HG02884 (cell line): ENCODE measurements around the gene BCAS1.

Source experiments
- ATAC-seq: cut with Tn5 transposase; IDR thresholded peaks from one replicate; pipeline ENCODE4 v1.9.1; 2021; ENCODE audit warnings: mild to moderate bottlenecking, moderate library complexity; ENCODE audit not compliant: unreplicated experiment

The BCAS1 gene

DNA sequence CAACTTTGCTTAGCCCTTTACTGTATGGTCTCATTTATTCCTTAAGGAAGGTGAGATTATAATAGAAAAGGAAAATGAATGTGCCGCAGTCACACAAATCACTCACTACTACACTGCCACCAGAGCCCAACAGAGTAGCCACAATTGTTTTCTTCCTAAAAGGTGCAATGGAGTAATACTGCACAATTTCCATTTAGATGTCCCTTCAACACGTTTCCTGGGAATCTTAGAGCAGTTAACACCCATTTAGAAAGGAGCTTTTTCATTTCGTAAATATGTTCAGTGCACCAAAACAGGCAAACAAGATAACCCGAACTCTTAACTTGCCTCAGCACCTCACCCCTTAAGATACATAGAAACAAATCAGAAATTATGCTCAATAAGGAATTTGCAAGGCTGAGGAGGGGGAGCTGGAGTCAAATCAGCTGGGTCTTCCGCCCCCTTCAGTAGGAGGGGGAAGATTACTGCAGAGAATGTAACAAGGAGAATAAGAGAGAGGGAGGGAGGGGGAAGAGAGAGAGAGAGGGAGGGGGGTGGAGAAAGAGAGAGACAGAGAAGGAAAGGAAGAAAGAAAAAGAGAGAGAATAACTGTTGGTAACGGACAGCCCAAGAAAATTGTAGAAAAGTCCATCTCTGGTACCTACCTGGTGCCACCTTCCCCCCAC is 155.5 kb downstream of the BCAS1 start:
- no peak for ATAC-seq

GRCh38 chr20:53914091-53914780 is 156.2 kb downstream of the BCAS1 start:
- no peak for ATAC-seq

- ATAC-seq = no peak
These were observed 159.1 kb downstream of the BCAS1 start for GRCh38 chr20:53911301-53911700.

GRCh38 chr20:53910351-53911002 is 159.9 kb downstream of the BCAS1 start:
- ATAC-seq = no peak

- ATAC-seq = no peak
These were observed 162.2 kb downstream of the BCAS1 start for GRCh38 chr20:53907968-53908751.

GRCh38 chr20:53905820-53906191 is 164.6 kb downstream of the BCAS1 start:
- ATAC-seq = no peak

GRCh38 chr20:53905019-53905819 is 165.2 kb downstream of the BCAS1 start:
- ATAC-seq = no peak

DNA sequence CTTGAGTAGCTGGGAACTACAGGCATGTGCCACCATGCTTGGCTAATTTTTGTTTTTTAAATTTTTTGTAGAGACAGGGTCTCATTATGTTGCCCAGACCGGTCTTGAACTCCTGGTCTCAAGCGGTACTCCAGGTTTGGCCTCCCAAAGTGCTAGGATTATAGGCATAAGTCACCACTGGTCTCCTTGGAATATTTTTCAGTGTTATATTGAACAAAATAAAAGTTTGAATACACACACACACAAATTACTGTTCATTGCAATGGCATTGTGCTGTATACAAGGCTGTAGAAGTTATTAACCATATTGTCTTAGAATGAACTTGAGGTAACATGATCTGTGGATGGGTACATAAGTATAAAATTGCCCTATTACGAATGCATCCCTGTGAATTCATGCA is 166.1 kb downstream of the BCAS1 start:
- no peak for ATAC-seq

DNA sequence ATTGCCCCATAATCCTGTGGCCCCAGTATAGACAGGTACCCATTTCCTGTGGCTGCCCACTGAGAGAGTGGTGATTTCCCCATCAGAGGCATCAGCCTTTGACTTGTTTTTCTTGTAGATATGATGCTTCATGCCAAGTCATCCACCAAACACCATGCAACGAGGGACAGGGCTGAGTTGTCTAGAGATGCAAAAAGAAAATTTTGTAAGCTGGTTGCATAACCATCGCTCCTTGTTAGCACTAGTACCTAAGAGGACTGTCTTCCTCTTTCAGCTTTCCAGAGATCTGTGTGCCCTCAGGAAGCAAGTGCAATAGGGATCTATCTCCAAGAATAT is 166.8 kb downstream of the BCAS1 start:
- ATAC-seq = no peak

DNA sequence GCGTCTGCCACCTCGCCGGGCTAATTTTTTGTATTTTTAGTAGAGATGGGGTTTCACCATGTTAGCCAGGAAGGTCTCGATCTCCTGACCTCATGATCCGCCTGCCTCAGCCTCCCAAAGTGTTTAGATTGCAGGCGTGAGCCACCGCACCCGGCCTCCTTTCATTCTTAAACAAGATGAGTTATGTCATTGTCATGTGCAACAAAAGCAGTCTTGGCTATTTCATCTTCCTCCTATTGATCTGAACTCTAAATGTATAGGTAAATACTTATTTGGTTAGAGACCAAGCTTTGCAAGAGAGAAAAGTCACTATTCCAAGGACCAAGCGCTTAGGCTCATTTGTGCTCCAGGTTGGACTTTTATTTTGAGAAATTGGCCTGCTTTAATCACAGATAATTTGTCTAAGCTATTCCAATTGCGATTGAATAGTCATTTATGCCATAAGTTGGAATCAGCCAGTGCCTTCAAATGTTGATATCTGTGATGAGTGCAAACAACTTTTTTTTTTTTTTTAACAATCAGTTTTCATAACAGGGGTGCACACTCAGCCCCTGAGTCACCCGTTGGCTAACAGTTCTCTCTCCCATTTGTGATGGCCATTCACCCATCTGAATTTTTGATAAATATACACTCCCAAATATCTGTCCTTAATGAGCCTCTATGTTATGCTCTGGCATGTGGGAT is 167.3 kb downstream of the BCAS1 start:
- no peak for ATAC-seq

DNA sequence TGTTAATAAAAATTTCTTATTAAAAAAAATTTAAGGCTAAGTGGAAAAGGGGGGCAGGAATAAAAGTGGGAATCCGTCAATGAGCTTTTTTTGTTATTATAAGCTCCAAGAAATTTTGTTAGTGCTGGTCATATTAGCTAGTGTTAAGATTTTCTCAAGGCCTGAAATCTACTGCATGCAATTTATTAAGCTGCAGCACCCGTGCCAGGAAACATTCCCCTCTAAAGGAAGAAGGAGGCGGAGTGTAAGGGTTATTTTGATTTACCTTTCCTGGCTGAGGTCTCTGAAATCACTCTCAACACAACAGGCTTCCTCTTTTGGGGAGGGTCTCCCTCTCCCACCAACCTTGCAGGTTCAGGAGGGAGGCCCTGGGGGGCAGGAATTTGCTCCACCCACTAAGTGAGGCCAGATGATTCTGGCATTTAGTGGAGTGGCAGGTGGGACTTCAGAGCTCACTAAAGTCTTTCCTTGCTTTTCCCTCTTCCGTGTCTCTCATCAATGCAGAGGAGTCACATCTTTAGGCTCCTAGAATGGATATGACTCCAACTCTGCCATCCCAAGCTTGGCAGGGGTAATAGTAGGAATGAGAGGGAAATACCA is 168.8 kb downstream of the BCAS1 start:
- ATAC-seq = no peak

DNA sequence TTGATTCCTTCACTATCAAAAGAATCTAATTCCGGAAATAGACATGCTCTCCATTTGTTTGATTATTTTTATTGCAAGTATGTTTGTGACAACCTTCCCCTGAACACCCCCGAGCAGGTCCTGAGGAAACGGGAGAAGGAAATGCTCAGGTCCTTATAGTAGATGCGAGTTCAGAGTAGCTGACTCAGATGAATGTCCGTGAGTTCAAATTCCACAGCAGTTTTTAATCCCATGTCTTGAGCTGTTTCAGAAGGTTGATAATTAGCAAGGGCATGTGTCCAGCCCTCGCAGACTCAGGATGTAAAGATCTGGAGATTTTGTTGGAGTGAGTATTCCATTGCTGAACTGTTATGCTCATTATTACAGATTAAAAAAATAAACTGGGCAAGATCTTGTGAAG is 169.3 kb downstream of the BCAS1 start:
- no peak for ATAC-seq

DNA sequence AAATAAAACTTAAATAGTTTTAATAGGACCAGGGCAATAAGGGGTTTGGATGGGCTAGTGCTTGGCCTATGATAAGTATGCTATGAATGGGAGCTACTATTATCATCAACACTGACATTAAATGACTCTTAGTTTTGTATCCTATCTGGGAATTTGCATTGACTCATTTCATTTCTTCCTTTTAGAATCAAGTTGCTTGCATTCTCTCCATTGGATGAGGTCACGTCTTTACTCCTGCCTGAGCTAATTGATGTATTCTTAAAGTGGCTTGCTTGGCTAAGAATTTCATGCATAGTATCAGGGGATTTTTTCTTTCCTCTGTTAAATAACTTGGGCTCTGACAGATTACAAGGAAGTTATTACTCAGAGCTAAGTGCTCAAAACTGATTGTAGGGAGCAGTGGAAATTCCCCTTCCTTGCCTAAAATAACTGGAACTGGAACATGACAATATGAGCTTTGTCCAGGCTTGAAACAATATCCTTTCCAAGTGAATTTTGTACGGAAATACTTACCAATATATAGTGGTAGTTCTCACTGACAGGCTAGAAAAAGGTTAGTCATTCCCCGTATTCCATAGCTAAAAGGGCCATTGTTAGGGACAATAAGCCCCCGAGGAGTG is 169.9 kb downstream of the BCAS1 start:
- ATAC-seq = no peak

GRCh38 chr20:53899351-53900167 is 170.8 kb downstream of the BCAS1 start:
- peak; percentile 68 for ATAC-seq

- ATAC-seq = no peak
These were observed 171.8 kb downstream of the BCAS1 start for GRCh38 chr20:53898556-53898931.

DNA sequence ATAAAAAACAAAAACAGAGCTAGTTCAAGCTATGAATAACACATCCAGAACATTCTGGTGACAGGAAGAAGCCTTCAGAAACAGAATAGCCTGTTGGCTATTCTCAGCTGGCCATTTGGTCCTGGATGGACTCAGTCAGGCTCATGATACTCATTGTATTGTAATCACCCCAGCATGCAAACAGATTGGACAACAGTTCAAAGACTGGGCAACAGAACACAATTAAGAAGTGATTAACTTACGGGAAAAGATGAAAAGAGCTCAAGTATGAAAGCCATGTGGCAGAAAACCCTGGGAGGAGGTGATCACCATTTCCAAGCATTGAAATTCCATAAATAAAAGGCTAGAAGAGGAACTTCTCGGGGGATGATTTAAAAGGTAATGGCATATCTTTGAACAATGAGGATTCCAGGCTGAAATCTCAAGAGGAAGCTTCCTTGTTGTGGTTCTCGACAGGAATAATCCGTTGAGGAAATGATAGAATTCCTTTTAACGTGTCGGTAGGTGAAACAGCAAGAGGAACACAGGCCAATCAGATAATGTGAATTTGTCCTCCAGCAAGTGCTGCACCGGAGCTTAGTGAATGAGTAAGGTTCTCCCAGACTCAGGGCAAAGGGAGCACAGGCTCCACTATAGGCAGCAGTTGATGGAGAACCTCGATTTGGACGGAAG is 172.4 kb downstream of the BCAS1 start:
- ATAC-seq = no peak

DNA sequence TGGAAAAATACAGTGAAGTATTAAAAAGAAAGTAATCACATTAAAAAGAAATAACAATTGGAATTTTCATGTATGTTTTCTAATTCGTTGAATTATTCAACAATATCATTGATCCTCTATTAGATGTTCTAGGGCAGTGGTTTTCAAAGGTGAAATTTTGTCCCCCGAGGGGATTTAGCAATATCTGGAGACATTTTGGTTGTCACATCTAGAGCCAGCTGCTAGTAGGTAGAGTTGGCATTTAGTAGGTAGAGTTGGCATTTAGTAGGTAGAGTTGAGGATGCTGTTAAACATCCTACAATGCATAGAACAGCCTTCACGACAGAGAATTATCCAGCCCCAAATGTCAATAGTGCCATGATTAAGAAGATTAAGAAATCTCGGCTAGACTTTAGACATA is 173.7 kb downstream of the BCAS1 start:
- ATAC-seq = no peak

DNA sequence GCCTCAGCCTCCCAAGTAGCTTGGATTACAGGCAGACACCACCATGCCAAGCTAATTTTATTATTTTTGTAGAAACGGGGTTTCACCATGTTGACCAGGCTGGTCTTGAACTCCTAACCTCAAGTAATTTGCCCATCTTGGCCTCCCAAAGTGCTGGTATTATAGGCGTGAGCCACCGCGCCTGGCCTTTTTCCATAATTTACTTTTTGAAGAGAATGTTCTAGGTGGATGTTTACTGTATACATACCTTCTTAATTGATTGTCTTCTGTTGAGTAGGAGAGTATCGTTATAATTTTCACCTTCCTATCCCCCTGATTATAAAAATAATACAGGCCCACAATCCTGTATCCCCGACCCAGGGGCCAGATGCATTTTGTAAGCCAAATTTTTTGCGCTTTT is 174.4 kb downstream of the BCAS1 start:
- ATAC-seq = no peak
